Activated CD4-positive, alpha-beta T cell treated with anti-CD3 and anti-CD28 coated beads, Interleukin-10, Interleukin-2, amounts not matched to agents 100 ng/mL and 50 ng/mL, durations not matched to agents 16 hours and 8 hours (primary cell): ENCODE measurements around the gene FAM184A.

Experiments used
- DNase-seq: peaks from one replicate; pipeline ENCODE4 v3.0.0-alpha.2; 2020

The FAM184A gene

DNA sequence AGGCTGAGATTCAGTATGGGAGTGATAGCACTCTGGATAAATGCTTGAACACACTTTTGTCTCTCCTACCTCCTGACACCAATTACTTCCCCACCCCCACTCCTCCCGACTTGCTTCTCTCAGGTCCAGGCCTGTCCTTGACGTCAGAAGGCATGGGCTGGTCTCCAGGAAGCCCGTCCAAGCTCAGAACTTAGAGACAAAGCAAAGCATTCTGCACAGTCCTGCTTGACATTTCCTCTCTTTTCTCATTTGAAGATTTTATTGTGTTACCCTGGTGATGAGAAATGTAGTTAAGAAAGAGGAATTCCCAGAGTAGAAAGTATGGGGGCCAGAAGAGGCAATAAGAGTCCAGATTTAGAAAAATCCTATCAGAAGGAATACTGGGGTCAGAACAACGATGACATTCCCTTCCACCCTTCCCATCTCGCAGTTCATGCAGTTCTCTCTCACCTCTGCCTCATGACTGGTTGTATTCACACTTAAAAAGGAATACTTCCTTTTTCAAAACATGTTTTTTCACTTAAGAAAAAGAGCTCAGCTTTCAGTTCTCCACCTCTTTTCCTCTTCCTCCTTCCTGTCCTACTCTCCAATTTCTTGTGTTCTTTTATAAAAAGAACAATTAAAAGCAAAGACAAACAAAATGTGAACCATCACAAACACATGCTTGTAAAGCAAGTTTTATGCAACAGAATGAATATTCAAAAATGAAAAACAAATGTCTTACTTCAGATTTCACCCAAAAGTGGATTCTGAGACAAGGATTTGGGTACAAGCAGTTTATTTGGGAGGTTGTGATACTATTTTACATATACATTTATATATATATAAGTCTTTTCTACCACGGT is 18.5 kb upstream of the FAM184A start:
- DNase-seq: no peak

DNA sequence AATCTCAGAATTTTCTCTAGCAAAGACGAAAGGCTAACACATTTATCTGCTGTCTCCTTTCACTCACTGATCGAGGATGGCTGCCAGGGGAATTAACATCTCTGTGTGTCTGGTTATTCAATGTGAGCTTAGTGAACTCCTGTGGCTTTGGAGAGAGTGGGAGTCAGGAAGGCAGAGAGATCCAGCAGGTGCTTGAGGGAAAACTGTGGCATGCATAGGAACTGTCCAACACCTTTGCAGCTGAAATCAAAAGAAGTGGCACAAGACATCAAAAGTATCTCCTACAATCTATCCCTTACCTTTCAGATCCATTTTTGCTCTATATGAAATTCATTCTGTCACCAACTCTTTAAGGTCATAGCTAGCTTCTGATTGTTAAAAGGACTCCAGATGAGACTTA is 11.8 kb upstream of the FAM184A start:
- DNase-seq: no peak

DNA sequence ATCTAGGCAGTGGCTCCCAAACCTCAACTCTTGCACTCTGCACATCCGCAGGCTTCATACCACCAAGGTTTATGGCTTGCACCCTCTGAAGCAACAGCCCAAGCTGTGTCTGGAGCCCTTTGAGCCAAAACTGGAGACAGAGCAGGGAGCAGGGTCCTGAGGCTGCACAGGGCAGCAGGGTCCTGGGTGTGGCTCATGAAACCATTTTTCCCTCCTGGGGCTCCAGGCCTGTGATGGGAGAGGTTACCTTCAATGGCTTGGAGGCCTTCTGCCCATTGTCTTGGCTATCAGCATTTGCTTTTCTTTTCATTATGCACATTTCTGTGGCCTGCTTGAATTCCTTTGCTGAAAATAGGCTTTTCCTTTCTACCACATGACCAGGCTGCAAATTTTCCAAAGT is 6.3 kb upstream of the FAM184A start:
- DNase-seq: no peak

DNA sequence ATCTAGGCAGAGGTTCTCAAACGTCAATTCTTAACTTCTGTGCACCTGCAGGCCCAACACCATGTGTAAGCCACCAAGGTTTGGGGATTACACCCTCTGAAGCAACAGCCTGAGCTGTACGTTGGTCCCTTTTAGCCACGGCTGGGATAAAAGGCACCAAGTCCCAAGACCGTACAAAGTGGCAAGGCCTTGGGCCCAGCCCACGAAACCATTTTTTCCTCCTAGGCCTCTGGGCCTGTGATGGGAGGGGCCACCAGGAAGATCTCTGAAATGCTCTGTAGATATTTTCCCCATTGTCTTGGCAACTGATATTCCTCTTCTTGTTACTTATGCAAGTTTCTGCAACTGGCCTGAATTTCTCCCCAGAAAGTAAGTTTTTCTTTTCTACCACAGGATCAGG is 4.5 kb upstream of the FAM184A start:
- DNase-seq: no peak

DNA sequence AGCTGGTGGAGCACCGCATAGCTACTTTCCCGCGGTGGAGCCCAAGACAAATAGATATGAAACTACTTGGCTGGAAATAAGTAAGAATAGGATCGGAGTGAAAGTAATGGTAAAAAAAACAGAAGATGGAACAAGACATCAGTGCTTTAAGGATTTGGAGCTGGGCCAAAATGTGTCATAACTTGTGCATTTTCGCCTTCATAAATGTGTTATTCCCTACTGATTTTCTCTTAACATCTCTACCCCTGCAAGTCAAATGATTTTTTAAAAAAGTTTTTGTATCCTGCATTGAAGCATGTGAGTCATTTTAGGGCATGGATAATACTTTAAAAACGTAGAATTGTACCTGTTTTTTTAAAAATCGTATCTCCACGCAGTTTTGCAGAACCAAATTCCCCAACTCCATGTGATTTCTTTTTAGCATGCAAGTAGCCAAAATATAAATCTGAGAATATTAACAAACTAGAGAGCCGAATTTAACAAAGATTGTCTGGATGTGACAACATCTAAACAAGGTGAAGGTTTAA is 882 bp upstream of the FAM184A start:
- no peak for DNase-seq

DNA sequence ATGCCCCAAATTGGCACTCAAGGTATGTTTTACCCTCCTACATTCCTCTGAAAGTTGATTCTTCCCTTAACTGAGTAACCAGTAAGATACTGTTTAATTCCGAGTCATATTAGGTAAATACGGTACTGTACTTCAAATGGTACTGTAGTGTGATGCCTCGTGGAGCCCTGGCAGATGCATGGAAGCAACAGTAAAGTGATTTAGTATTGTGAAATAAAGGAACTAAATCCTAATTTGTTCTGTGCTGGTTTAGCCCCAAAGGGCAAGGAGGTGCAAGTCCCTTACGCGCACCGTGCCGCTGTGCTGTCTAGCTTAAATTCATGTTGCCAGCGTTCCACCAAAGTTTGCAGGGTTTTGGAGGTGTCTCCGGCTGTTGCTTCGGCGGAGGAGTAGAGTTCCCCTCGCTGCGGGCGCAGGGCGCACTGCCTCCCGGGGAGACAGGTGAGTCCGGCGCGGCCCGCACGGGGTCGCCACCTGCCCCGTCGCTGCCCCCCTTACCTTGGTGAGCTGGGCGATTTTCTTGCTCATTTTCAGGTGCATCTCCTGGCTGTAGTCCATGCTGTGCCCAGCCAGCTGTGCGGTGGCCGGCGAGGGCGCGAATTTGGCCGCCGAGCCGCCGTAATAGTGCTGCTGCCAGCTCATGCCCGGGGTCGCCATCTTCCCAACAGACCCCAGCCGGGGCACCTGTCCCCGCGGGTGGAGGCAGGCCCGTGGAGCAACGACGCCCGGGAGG is 655 bp downstream of the FAM184A start:
- peak; percentile 65 for DNase-seq

DNA sequence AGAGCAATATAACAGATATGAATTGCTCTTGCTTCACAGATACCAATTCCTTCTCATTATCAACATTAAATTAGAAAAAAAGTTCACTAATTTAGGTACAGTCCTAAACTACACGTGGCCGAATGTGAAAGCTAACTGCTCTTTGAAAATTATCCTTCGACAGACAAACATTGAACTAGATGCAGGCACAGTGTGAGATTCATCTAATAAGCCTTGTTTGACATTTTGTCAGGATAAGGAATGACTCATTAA is 1.1 kb downstream of the FAM184A start:
- peak; percentile 36 for DNase-seq

DNA sequence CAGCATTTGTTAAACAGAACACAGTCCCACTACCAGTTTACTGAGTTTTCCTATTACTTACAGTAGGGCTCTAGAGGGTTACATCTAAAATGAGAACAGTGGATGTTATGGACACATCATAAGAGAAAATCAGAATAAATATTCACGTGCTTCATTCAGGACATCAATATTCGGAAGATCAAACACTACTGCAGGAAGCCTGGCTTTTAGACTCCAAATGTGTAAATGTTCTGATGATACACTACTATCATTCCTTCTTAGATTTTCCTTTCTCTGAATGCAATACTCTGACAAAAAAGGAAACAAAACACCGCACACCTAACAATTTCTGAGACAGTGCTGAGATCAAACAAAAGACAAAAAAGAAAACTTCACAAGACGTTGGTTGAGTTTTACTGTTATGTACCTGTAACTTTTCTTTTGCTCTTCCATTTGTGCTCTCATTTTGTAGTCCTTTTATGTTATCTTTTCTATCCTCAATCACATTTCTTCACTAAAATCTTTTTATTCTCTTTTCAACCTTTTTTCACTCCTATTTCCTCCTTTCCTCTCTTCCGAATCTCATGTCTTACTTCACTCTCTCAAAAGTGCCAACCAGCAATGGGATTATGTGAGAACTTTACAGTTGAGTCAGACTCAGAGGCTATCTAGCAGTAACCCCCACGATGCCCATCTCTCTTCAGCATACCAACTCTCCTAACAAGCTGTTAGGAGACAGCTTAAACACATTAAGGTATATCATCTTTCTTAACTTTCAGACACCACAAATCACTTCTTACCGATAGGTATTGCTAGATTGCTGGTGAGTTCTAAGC is 1.7 kb downstream of the FAM184A start:
- DNase-seq: peak; percentile 46

DNA sequence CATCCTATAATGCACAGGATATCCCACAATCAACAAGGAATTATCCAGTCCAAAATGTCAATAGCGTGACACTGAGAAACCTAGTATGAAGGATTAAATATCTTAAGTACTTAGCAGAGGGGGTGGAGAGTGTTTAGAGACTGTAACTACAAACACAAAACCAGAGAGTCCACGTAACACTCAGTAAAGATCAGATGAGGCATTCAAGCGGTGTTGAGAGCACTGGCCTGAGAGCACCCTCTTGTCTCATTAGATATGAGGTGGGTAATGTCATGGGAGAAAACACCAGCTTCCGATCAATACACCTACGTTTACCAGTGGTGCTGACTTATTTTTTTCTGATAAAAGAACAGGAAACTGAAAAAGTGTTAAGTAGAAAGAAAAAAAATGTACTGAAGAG is 2.3 kb downstream of the FAM184A start:
- peak; percentile 43 for DNase-seq

DNA sequence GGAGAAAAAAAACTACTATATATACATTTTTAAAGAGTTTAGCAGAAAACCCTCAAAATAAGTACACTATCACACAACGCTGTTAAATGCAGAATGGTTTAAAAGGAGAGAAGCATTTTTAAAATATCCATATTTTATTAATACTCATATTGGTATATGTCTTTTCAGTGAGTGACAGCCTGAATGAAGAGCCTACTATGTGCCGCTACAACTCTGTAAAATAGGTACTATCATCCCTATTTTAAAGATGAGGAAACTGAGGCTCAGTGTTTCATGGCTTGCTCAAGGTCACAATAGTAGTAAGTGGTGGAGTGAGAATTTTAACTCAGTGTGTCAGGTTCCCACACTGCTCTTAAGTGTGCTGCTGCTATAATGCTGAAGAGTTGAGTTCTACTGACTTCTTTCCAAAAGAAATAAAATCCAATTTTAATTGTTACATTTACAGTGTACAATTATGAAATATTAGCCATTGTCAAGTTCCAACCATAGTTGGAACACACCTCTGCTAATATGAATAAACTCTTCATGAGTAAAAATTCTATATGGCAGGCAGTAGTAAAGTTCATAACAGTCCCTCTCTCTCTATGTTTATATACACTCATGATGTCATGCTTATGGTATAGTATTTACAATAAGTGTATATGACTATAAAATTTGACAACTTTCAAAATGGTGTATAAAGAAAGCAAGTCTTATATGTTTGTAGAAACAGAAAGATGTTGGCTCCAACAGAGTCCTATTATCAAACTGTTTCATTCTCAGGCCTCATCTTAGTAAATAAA is 3.1 kb downstream of the FAM184A start:
- DNase-seq: no peak

DNA sequence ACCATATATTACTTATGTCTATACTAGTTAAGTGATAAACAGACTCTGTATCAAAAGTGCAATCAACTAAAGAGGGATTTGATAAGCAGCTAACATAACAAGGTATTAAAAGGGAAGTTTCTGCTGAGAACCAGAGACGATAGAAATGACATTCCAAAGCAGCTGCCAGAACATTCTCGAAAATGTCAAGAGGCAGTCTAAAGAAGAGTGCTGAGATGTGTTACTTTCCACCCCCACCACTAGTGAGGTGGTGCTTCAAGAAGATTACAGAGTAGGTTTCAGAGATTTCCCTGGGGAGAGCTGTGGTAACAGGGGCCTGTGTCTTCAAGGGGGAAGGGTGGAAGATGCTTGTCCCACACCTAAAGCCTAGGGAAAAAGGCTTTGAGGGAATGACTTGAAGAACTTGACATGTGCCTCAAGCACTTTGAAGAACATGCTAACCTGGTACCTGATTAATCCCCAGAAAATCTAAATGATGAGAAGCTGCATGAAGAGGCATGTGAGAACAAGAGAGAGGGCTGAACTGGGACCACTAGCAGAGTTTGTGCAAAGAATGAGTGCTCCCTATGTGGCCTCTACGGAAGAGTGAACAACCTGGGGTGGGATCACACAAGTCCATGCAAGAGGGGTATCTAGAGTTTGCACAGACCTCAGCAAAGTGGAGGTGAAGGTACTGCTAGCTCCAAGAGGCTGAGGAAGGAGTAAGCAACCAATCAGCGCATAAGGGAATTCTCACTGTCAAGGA is 5.0 kb downstream of the FAM184A start:
- DNase-seq: no peak

DNA sequence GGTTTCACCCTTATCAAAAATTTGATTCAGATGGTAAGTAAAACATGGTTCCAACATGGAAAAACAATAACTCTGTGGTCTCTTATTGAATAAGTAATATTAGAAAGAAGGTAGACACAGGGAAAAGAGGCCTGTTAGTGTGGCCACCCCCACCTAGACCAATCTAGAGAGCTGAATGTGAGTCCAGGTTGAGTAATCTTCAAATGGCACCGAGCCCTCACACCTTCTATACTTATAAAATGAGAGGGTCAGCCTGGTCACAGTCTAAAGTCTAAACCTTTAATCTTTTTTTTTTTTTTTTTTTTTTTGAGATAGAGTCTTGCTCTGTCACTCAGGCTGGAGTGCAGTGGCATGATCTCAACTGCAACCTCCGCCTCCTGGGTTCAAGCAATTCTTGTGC is 6.9 kb downstream of the FAM184A start:
- DNase-seq: no peak

DNA sequence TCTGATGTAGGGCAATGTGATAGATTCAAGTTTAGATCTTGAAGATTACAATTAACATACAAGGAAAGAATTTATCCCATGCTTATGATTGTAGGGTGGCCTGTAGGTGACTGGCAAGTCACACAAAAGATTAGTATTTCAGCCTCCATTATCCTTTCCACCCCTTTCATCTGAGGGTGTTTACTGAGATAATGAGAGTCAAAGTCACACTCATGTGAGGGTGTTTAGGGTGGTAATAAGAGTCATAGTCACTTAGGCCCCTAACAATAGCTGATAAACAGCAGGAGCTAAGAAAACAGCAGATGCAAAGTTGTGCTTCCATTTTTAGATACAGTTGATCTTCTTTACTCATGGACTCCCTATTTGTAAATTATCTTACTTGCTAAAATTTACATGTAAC is 11.4 kb downstream of the FAM184A start:
- DNase-seq: no peak

DNA sequence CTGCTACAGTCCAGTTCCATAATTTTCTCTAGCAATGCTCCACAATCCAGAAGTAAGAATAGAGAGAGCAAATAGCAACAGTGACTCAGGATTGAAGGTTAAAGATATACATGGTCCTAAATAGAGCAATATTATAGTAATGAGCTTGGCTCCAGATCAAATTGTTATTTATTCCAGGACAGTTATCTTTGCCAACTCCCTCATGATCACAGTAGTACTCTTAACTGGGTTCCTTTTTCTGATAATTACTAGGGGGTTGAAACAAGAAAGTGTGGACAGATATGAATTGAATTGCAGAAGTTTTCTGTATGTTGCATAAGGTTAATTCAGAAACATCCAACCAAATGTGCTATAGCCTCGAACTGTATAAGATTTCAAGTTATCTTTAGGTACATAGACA is 11.9 kb downstream of the FAM184A start:
- no peak for DNase-seq

DNA sequence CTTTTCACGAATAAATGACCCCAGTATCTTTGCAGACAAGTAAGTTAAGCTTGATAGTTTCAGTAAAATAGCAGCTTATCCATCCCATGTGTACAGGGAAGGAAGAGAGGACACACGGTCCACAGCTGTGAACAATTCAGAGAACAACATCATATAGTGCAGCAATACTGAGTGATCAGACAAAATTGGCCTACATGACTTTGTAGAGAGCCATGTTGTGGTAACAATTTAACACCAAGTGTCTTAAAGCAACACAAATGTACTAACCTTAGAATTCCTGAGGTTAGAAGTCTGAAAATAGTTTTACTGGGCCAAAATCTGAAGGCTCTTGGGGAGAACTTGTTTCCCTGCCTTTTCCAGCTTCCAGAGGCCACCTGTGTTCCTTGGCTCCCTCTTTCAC is 12.5 kb downstream of the FAM184A start:
- DNase-seq: no peak

DNA sequence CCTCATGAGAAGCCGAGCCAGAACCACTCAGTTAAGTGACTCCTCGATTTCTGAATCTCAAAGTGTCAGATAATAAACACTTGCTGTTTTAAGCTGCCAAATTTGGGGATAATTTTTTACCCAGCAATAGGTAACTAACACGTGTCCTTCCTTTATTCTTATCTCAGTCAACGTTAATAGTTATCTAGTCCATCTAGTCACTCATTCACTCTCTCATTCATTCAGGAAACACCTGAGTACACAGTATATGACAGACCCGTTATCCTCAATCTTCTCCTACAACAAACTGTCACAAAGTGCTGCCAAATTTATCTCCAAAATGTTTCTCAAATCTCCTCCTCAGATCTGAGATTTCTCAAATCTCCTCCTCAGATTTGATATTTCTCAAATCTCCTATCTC is 13.1 kb downstream of the FAM184A start:
- DNase-seq: no peak

DNA sequence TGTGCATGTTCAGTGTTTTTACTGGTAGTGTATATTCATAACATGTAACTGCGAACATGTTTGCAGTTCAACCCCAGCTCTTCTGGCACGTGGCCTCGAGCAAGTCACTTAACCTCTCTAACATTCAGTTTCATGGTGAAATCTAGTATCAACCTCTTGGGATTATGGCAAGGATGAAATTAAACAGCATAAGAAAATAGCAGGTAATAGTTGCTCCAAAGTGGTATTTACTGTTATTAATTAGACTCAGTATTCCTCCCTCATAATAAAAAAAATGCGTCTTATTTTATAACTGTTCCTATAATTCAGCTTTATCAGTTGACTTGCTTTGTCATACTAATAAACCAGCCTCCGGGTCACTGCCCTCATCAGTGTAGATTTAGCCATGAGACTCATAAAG is 15.0 kb downstream of the FAM184A start:
- DNase-seq: no peak

DNA sequence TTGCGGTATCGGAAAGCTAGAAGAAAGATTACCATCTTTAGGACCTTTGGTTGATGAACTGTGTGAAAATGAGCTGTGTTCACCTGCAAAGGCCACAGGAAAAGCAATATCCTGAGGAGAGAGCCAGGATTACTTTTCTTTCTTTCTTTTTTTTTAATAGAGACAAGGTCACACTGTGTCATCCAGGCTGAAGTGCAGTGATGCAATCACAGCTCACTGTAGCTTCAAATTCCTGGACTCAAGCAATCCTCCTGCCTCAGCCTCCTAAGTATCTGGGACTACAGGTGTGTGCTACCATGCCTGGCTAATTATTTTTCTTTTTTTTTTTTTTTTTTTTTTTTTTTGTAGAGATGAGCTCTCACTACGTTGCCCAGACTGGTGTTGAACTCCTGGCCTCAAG is 17.2 kb downstream of the FAM184A start:
- no peak for DNase-seq

DNA sequence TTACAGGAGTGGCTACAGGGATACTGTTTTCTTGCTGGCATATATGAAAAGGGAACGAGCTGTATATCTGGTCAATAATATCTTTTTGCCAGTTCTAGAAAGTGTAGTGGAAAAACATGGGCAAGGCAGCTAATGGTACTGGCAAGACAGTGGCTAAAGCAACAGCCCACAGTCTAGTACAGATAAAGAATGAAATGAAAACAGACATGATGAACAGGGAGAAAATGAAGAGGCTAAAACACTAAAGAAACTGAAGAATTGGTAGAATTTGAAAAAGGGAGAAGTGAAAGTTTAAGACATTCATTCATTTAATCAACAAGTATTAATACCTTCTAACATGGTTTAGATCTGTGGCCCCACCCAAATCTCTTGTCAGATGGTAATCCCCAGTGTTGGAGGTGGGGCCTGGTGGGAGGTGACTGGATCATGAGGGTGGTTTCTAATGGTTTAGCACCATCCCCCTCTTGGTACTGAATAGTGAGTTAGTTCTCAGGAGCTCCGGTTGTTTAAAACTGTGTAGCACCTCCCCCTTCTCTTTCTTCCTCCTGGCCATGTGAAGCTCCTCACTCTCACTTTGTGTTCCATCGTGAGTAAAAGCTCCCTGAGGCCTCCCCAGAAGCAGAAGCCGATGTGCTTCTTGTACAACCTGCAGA is 18.1 kb downstream of the FAM184A start:
- no peak for DNase-seq

DNA sequence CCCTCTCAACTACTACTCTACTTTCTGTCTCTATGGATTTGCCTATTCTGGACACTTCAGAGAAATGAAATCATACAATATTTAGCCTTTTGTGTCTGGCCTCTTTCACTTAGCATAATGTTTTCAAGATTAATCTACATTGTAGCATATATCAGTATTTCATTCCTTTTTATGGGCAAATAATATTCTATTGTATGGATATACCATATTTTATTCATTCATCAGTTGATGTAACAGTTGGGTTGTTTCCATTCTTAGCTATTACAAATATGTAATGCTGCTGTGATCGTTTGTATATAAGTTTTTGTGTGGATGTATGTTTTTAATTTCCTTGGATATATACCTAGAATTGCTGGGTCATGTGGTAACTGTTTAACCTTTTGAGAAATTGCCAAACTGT is 23.4 kb downstream of the FAM184A start:
- no peak for DNase-seq

DNA sequence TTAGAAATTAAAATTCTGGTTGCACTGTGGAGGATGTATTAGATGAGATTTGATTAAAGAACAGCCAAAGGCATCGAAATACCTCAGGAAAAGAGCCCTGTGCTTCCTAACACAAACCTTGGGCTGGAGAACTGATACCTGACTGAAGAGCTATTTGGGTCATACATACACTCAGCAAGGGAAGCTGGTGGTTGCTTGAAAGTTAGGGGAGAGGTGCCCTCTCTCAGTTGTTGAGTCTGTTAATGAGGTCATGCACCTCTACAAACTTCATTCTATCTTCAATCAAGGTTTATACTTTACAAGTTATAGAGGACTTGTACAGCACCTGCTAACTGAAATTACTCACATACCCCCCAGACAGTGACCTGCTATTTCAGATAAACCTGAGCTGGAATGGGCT is 25.5 kb downstream of the FAM184A start:
- peak; percentile 60 for DNase-seq
